Measurements from ENCODE around the gene FKBP1A. TPM values are rescaled to one million over a fixed set of nuclear protein-coding genes. Genes with fewer than 3 reads are reported as not detected.

Gene FKBP1A
- total and polyA plus RNA-seq, 2 of the 4 experiments (the other 2 are of a cell fraction), result 120 to 528 TPM

DNA sequence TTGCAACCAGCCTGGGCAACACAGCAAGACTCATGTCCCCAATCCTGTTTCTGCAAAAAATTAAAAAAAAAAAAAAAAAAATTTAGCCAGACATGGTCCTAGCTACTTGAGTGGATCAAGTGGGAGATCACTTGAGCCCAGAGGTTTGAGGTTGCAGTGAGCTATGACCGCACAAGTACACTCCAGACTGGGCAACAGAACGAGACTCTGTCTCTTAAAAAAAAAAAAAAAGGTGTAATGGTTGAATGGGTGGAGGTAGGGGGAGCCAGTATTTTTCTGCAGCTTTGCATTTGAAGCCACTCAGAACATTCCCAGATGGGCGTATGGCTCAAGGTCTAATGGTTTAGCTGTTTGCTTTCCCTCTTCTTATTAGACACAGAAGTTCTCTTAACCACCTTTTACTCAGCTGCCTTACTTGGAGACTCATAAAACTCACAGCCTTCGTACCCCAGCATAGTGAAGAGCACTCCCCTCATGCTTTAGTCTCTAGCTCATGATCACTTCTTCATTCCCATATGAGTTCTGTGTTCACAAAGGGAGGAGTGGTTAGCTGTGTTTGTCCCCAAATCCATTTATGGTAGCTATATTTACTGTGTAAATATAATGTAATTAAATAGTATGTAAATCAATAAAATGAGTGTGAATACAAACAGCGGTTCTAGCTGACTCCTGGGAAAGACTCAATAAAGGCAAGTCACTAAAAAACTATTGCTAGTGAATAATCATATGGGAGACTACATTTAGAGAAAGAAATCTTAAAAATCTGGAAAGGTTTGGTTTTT, 9.0 kb downstream of the FKBP1A start (continued):
- no peak for TF ChIP-seq SMC3 (IDR thresholded peaks at IDR 0.05; ENCODE audit: low read depth, low read length)

DNA sequence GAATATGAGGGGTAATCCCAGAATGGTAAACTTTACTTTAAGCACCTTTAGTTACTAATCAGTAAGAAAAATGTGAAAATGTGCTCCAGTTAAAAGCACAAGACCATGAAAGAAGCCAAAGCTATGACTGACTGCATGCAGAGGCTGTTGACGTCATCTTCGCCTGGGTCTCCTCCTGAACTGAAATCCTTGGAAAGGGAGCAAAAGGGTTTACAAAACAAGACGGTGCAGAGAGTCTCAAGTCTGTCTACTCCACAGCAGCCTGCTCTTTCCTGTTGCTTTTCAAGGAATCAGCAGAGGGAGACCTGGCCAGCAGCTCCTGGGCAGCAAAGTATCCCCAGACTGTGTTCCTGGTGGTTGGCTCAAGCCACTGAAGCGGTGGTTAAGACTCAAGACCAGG, 10.2 kb downstream of the FKBP1A start:
- peaks cover 2% of the 10 kb centered on the region; the same call in 1 of the 2 replicates for H3K36me3 ChIP-seq (ENCODE audit: control insufficient read depth, insufficient read depth, low read length)
- H4K20me1 ChIP-seq (ENCODE audit: insufficient read depth, low read length), result peaks cover 95% of the 10 kb centered on the region
- no peak overlapping the region for H4K5ac ChIP-seq (ENCODE audit: low read depth, low read length)
- peaks cover 28% of the 10 kb centered on the region for H3K4me1 ChIP-seq (ENCODE audit: control insufficient read depth, insufficient read depth, low read length)
- CTCF ChIA-PET, result no interaction called here
- H3K9me3 ChIP-seq (ENCODE audit: control insufficient read depth, insufficient read depth, low read length), result no peaks in the 10 kb centered on the region
- 90% methylated on average over 3 of the region's 4 CpGs; no CpG with 5 or more reads in 1 of the 2 experiments for WGBS, 2 experiments (ENCODE audit: extremely low coverage in 2 of 2, insufficient read length in 1 of 2)
- in situ Hi-C loops (cut with MboI; ENCODE audit: low sequenced_read_pairs) (no loop called here), intact Hi-C loops (cut with micrococcal nuclease) (no loop called here), dilution Hi-C loops (cut with HindIII; ENCODE audit: low sequenced_read_pairs, unreplicated experiment) (no loop called here)
- DNase-seq (peak; percentile 17), ATAC-seq (ENCODE audit: low read depth) (no peak)
- H3K23ac ChIP-seq (ENCODE audit: low read depth, low read length), result peak overlapping the region; percentile 31; the same call in 1 of the 2 replicates
- H3K9me1 ChIP-seq (ENCODE audit: insufficient read depth, low read length), result peaks cover 47% of the 10 kb centered on the region
- H2AK5ac ChIP-seq (ENCODE audit: low read depth, low read length), result no peak overlapping the region
- H3K56ac ChIP-seq (ENCODE audit: extremely low read depth, insufficient read depth, low read length), result no peak overlapping the region
- peaks cover 8 to 87% of the 10 kb centered on the region in 2 experiments for H3K79me1 ChIP-seq (ENCODE audit: low read depth in 1 of 2, low read length in 2 of 2)
- H3K14ac ChIP-seq (replicated peaks; ENCODE audit: low read depth, low read length), result no peak overlapping the region
- no peak overlapping the region for H2BK15ac ChIP-seq (ENCODE audit: low read depth, low read length)
- no peak overlapping the region for H3K4me2 ChIP-seq (ENCODE audit: low read depth, low read length)
- peak overlapping the region; percentile 30; the same call in 1 of the 2 replicates for H3K27ac ChIP-seq (ENCODE audit: insufficient read depth, low read length)
- H2BK5ac ChIP-seq (ENCODE audit: low read depth, low read length, poor library complexity, severe bottlenecking), result no peak overlapping the region
- no peak overlapping the region for H3K4me3 ChIP-seq (ENCODE audit: insufficient read depth, low read depth, low read length)
- no peak overlapping the region for H4K8ac ChIP-seq (ENCODE audit: low read depth in 2 of 2, low read length in 2 of 2)
- H2BK120ac ChIP-seq (ENCODE audit: low read depth, low read length), result no peak overlapping the region
- no peak overlapping the region for H4K91ac ChIP-seq (ENCODE audit: insufficient read depth, low read depth, low read length)
- no TSS peak for BruUV-seq (replicated peaks)
- H2AK9ac ChIP-seq (replicated peaks; ENCODE audit: low read depth, low read length, poor library complexity), result no peak overlapping the region
- H2BK20ac ChIP-seq (ENCODE audit: low read depth, low read length), result no peak overlapping the region
- no peak overlapping the region for H3K9ac ChIP-seq (ENCODE audit: low read depth, low read length)
- no peaks in the 10 kb centered on the region for H3K27me3 ChIP-seq (ENCODE audit: control insufficient read depth, insufficient read depth, low read length)
- H3K18ac ChIP-seq (ENCODE audit: low read depth, low read length), result no peak overlapping the region
- H3K4ac ChIP-seq (ENCODE audit: low read depth, low read length), result no peak overlapping the region
- H2AFZ ChIP-seq (replicated peaks; ENCODE audit: low read length, poor library complexity), result no peak overlapping the region
- POLR2A ChIA-PET (ENCODE audit: unreplicated experiment), result interaction anchor here (0.6 to 1.0 kb wide), 2 partner anchors 20 to 57 kb away, joined by 3 to 4 read pairs; no protein-coding TSS in a partner anchor
- TF ChIP-seq MXI1 (IDR thresholded peaks at IDR 0.05; ENCODE audit: borderline replicate concordance, low read depth, low read length), result no peak
- no peak for TF ChIP-seq POLR2A (IDR thresholded peaks at IDR 0.05; ENCODE audit: low read depth, low read length)
- no peak for TF ChIP-seq NFE2L2 (IDR thresholded peaks at IDR 0.05; ENCODE audit: low read depth, low read length)
- TF ChIP-seq FOS (IDR thresholded peaks at IDR 0.05; ENCODE audit: low read depth, low read length), result no peak
- no peak for TF ChIP-seq RFX5 (IDR thresholded peaks at IDR 0.05; ENCODE audit: low read depth, low read length)
- TF ChIP-seq SMC3 (IDR thresholded peaks at IDR 0.05; ENCODE audit: low read depth, low read length), result no peak
- TF ChIP-seq RAD21 (IDR thresholded peaks at IDR 0.05; ENCODE audit: low read length), result no peak
- TF ChIP-seq MAFK (IDR thresholded peaks at IDR 0.05; ENCODE audit: low read depth, low read length), result no peak
- no peak for TF ChIP-seq CEBPB (IDR thresholded peaks at IDR 0.05; ENCODE audit: low read depth, low read length)
- TF ChIP-seq RCOR1 (IDR thresholded peaks at IDR 0.05; ENCODE audit: insufficient replicate concordance, low read length), result no peak
- TF ChIP-seq, protein P1, sequence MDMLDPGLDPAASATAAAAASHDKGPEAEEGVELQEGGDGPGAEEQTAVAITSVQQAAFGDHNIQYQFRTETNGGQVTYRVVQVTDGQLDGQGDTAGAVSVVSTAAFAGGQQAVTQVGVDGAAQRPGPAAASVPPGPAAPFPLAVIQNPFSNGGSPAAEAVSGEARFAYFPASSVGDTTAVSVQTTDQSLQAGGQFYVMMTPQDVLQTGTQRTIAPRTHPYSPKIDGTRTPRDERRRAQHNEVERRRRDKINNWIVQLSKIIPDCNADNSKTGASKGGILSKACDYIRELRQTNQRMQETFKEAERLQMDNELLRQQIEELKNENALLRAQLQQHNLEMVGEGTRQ (IDR thresholded peaks at IDR 0.05; ENCODE audit: low read depth, low read length), result no peak
- TF ChIP-seq BHLHE40 (IDR thresholded peaks at IDR 0.05; ENCODE audit: low read depth, low read length), result no peak
- TF ChIP-seq MAZ (IDR thresholded peaks at IDR 0.05; ENCODE audit: borderline replicate concordance, low read depth, low read length), result no peak
- TF ChIP-seq, protein P2, sequence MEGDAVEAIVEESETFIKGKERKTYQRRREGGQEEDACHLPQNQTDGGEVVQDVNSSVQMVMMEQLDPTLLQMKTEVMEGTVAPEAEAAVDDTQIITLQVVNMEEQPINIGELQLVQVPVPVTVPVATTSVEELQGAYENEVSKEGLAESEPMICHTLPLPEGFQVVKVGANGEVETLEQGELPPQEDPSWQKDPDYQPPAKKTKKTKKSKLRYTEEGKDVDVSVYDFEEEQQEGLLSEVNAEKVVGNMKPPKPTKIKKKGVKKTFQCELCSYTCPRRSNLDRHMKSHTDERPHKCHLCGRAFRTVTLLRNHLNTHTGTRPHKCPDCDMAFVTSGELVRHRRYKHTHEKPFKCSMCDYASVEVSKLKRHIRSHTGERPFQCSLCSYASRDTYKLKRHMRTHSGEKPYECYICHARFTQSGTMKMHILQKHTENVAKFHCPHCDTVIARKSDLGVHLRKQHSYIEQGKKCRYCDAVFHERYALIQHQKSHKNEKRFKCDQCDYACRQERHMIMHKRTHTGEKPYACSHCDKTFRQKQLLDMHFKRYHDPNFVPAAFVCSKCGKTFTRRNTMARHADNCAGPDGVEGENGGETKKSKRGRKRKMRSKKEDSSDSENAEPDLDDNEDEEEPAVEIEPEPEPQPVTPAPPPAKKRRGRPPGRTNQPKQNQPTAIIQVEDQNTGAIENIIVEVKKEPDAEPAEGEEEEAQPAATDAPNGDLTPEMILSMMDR (conservative IDR thresholded peaks at IDR 0.05; ENCODE audit: low read depth, low read length), result no peak
